Spleen (tissue), 7 donors: ENCODE results near the gene ANKRD10.

Source experiments
- CTCF ChIP-seq, 11 experiments: fragments of 200-600 bp in 7 of 11; fragments of 450-650 bp in 4 of 11; sonication (generic) in 4 of 11; IDR thresholded peaks in 8 of 11; conservative IDR thresholded peaks in 3 of 11; 1 replicate in 7 of 11; 2 replicates in 4 of 11; pipeline versions ENCODE4 v1.4.0 to v1.8.0; 2016 to 2021; ENCODE audit warnings: antibody characterized with exemption in 11 of 11, inconsistent platforms in 4 of 11, mild to moderate bottlenecking in 1 of 11
- POLR2A ChIP-seq, 3 donors: fragments of 450-650 bp; IDR thresholded peaks; one replicate each; pipeline ENCODE4 v1.5.1; 2017; ENCODE audit warnings: antibody characterized with exemption in 3 of 3, mild to moderate bottlenecking in 1 of 3
- POLR2AphosphoS5 ChIP-seq, 3 donors: sonication (generic); formaldehyde crosslinking; IDR thresholded peaks; one replicate each; pipeline ENCODE4 v1.5.1; 2017; ENCODE audit warnings: antibody characterized with exemption in 3 of 3
- donor health status: DM: no; HTN: no; CAD: no; lungs with moderate emphysema.
- donor health status: DM: no; HTN: no; CAD: no.
- donor health status: DM: no; HTN: no; CAD: no.

- TF ChIP-seq CTCF (IDR thresholded peaks at IDR 0.05 in 8 of 11, conservative IDR thresholded peaks at IDR 0.05 in 3 of 11) = no peak
- TF ChIP-seq POLR2A (IDR thresholded peaks at IDR 0.05) = no peak
- no peak for TF ChIP-seq POLR2AphosphoS5 (IDR thresholded peaks at IDR 0.05)
Measured at GRCh38 chr13:110850006-110850405, 64.9 kb downstream of the ANKRD10 start.
